HG02763 (cell line): Measurements from ENCODE around the gene KLF13.

ENCODE experiments used
- ATAC-seq: cut with Tn5 transposase; IDR thresholded peaks from one replicate; pipeline ENCODE4 v1.9.1; 2021; ENCODE audit warnings: mild to moderate bottlenecking, moderate library complexity; ENCODE audit not compliant: unreplicated experiment

Gene KLF13

DNA sequence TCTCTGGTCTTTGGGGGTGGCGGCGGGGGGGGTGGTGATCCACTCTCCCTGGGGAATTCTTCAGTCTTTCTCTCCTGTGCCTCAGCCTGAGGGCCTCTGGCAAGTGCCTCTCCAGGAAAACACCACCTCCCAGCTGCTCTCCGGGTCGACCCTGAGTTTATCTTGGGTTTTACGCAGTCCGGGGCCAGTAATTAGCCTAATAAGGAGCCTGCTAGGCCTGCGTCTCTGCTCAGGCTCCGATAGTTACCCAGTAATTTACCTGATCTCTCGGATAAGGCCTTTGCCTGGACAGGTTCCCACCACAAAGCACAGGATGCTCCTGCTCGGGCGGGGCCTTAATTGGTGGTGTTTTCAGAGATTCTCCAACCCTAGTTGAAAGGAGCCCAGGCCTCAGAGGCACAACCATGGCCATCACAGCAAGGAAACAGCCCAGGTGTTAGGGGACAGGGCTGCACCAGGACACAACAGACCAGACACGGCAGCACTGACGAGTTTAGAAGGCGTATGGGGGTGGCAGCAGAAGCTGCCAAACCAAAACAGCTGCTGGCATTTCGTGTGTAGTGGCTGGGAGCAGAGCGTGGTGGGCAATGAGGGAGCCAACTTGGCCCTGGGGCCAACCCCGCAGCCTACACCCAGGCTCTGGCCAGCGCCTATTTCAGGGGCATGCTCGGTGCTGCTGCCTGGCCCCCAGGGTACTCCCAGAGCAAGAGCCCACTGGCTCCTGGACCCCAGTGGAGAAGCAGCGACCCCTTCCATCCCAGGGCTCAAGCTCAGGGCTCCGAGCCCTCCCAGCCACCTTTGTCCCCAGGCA, 71.4 kb downstream of the KLF13 start:
- no peak for ATAC-seq

DNA sequence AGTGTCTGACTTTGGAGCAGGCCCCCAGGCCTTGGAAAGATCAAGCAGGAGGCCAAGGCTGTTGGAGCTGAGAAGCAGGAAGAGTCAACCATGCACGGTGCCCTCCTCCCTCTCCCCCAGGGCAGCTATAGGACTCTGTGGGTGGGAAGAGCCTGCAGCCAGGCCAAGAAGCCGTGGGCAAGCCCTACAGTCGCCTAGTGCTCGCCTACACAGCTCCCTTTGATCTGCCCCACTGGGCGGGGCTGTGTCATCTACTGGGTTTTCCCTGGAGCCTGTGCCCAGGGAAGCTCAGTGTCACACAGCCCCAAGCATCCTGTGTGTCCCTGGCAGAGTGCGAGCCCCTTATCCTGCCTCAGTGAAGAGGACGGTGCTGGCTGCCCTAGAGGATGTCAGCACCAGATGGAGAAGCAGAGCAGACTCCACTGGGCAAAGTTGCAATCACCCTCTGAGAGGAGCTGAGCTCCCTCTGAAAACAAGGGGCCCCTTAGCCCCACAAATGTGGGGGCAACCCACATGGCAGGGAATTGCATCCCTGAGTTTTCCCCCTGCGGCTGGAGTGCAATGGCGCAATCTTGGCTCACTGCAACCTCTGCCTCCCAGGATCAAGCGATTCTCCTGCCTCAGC, 72.2 kb downstream of the KLF13 start:
- ATAC-seq: no peak

DNA sequence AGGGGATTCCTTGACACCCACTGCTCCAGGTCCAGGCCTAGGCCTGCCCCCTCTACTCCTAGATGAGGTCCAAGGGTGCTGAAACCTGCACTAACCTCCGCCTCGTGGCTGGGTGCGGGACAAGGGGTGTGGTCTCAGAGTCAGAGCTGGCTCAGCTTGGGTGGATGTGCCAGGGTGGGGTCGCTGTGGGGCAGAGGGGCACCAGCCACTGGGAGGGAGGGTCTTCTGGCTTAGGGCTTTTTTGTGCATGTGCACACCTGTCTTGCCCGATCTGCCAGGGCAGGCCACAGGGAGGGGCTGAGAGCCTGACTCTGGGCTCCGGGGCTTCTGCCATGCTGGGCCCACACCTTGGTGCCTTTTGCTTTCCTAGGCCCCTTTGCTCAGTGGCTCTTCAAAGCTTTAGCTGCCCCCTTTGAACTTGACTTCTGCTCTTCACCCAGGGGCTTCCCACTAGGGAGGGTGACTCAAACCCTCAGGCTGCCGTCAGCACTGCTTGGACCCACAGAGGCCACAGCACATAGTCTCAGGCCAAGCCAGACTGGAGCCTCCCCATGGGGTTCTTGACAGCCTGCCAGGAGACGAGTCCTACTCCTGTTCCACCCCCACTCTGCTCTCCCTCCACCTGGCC, 73.0 kb downstream of the KLF13 start:
- no peak for ATAC-seq

DNA sequence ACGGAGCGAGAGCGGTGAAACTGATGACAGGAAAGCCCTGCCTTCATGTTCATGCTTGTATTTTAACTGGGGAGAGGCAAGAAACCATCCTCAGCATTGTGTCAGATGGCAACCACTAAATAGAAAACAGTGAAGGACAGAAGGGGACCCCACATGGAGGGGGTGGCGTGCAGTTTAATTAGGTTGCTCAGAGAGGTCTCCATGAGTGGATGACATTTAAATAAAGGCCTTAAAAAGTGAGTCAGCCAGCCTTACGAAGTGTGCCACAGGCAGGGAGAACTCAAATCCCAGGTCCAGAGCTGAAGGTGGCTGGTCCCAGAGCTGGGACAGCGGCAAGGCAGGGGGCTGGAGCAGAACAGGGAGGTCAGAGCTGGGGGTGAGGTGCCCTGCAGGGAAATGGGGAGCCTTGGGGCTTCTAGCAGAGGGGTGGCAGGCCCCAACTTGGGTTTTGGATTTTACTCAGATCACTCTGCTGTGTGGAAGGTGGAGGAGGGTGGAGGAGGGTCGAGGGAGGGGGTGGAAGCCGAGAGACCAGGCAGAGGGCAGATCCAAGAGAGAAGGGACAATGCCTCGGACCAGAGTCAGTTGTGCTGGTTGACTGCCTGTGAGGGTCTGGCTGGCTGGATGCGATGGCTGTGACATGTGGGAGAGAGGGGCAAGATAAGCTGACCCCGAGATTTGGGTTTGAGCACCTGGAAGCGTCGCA, 73.7 kb downstream of the KLF13 start:
- no peak for ATAC-seq

DNA sequence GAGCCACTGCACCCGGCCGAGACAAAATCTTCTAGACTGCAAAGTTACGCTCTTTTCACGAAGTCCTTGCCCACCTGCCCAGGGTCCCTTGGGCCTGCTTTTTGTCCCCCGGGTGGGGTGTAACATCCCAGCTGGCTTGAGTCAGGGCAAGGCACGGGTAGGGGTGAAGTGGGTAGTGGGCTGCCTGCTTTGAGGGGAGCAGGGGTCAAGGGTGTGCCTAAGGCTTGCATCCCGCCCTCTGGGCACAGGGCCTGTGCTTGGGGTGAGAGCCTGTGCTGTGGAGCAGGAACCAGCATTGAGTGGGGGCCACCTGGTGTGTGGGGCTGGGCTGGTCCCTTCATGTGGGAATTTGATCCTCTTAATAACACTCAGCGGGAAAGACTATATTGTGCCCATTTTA, 74.6 kb downstream of the KLF13 start:
- ATAC-seq: no peak

DNA sequence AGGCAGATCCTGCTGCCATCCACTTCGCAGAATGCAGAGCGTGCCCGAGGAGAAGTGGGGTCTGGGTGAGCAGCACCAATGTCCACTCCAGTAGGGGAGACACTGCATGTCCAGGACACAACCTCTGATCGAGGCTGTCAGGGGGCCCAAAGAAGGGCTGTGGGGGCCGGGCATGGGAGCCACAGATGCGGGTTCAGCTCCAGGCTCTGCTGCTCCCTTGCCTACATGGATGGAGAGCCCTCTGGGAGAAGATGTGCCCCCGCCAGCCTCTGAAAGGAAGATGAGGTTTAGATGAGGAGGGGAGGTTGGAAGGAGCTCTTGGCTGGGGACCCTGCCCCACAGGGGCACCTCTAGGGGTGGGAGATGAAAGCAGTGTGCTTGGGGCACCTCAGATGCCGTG, 75.4 kb downstream of the KLF13 start:
- ATAC-seq: no peak

DNA sequence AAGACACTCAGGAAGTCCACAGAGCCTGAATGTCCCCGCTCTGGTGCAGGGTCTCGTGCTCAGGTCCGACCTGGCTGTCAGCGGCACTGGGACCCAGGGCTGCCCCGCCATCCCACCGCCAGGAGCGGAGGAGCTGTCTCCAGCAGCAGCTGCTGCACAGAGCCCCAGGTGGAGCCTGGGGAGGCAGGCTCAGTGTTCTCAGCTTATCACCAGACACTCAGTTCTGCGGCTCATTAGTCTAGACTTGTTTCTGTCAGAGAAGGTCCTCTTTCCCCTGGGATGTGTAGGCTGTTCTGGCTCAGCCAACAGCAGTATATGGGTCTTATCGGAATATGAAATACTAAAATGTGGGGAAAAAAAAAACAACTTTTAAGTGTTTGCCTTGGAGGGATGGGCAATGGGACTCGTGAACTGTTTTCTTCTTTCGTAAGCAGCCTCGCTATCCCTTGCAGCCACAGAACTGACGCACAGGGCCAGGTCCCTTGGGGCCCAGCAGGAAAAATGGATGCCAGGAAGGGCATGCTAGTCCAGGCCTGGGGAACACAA, 75.9 kb downstream of the KLF13 start:
- no peak for ATAC-seq

DNA sequence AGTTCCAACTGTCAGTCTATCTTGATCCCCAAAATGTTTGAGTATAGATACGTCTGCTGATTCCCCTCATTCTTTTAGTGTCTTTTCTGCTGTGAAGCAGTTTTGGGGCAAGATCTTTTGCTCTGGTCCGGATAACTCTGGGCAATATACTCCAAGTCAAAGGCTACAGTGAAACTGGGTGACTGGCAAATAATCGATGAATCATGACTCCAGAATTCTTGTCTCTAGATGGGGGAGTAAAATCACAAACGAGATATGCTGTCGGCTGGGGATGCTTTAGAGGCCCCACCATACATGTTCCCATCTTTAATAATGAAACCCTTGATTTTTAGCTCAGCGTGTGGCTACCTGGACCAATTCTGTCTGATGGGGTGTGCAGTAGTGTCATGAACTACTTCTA, 76.5 kb downstream of the KLF13 start:
- no peak for ATAC-seq

DNA sequence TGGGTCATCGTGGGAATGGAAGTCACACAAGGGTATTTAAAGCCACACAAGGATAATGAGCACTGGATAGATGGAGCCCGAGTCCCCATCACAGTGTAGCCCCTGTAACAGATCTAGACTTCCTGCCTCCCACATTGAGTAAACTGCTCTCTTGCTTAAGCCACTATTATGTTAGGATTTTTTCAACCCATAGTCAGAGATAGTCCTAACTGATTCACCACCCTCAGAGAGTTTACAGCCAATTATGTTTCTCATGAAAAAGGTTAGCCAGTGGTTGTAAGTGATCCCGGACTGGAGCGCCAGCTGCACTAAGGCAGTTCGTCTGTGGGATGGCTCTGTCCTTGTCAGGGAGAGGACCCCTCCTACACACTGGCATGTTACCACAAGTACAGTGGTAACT, 77.0 kb downstream of the KLF13 start:
- ATAC-seq: no peak

DNA sequence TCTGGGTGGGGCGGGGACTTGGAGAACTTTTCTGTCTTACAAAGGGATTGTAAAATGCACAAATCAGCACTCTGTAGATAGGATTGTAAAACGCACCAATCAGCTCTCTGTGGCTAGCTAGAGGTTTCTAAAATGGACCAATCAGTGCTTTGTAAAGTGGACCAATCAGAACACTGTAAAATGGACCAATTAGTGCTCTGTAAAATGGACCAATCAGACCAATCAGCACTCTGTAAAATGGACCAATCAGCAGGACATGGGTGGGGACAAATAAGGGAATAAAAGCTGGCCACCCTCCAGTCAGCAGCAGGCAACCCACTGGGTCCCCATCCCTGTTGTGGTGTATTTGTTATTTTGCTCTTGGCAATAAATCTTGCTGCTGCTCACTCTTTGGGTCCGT, 77.7 kb downstream of the KLF13 start:
- ATAC-seq: no peak

DNA sequence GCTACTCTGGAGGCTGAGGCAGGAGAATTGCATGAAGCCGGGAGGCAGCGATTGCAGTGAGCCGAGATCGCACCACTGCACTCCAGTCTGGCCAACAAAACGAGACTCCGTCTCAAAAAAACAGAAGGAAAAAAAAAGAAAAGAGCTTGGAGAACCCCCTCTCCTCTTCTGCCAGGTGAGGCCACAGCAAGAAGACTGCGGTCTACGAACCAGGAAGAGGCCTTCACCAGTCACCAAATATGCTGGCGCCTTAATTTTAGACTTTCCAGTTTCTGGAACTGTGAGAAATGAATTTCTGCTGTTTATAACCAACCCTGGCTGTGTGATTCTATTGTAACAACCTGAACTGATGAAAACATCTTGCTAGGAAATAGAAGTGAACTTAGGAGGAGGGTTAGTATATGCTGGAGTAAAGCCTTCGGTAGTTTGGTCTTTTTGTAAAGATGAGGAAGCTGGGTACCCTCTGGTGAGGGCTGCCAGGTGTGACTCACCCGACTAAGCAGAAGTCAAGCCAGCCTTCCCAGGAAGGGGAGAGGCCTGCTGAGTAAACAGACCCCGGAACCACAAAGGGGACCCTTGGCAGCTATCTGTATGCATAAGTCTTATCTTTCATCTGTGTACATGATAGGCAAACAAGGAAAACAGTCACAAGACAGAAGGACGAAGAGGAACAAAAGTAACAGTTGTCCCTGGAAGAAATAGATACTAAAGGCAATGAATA, 78.7 kb downstream of the KLF13 start:
- no peak for ATAC-seq

DNA sequence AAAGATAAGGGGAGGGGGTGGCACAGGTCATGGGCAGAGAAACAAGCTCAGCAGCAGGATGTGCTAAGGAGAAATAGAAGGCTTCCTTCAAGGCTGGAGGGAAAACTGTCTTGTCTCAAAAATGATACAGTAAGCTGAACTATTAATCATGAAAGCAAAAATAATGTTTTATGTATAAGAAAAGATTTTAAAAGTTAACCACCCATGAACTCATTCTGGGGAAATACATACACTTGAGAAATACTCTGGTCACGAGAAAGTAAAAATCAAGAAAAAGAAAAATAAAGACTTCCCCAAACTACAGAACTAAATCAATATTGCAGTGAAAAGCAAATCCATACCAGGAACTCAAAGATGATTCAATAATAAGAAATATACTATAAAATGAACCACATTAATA, 80.7 kb downstream of the KLF13 start:
- no peak for ATAC-seq

DNA sequence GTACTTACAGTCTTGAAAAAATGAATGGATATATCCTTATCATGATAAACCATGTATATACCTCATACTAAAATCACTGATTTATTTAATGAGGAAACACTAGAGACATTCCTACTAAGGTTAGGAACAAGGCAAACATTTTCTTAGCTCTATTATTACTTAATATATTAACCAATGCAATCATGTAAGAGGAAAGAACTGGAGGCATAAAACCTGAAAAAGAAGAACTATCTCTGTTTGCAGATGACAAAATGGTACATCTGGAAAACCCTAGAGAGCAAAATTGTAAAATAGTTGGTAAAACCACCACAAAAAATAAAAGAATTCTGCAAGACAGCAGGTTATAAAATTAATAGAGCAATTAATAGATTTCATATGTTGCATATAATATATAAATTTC, 81.2 kb downstream of the KLF13 start:
- no peak for ATAC-seq

DNA sequence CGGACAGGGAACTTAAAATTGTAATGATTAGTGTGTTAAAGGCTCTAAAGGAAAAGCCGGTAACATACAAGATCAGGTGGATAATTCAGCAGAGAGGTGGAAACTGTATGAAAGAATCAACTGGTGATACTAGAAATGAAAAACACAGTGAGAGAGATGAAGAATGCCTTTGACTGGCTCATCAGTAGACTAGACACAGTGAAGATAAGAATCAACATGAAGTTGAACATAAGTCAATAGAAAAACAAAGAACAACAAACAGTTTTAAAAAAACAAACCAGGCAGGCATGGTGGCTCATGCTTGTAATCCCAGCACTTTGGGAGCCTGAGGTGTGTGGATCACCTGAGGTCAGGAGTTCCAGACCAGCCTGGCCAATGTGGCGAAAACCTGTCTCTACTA, 82.1 kb downstream of the KLF13 start:
- no peak for ATAC-seq

DNA sequence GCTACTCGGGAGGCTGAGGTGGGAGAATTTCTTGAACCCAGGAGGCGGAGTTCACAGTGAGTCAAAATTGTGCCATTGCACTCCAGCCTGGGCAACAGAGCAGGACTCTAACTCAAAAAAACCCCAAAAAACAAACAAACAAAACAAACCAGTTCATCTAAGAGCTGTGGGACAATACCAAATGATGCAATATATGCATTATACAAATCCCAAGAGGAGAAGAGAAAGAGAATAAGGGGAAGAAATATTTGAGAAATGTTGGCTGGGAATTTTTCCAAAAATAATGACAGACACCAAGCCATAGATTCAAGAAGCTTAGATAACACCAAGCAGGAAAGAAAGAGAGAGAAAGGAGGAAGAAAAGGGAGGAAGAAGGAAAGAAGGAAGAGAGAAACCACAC, 82.5 kb downstream of the KLF13 start:
- ATAC-seq: no peak

DNA sequence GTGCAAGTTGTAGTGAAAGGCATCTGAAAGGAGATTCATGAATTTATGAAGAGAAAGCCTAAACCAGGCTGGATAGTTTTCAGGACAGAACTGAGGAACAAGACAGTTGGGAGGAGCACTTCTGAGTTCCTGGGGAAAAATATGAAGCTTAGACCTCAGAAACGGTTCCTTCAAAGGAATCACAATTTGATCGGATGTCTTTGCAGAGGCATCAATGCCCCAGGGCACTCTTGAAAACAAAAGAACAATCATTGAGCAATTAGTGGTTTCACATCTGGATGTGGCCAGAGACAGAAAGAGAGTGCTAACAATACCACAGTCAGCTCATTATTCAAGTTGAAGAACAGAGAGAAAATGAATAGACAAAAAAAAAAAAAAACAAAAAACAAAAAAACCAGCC, 86.2 kb downstream of the KLF13 start:
- ATAC-seq: no peak

DNA sequence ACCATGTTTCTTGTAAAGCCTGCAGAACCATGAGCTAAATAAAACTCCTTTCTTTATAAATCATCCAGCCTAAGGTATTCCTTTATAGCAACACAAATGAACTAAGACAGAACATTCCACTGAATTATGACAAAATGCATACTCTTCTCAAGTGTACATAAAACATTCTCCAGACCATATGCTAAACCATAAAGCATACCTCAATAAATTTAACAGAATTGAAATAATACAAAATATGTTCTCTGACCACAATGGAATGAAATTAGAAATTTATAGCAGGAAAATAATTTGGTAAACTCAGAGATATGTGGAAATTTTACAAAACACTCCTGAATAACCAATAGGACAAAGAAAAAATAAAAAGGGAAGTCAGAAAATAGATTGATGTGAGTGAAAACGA, 88.6 kb downstream of the KLF13 start:
- ATAC-seq: no peak

DNA sequence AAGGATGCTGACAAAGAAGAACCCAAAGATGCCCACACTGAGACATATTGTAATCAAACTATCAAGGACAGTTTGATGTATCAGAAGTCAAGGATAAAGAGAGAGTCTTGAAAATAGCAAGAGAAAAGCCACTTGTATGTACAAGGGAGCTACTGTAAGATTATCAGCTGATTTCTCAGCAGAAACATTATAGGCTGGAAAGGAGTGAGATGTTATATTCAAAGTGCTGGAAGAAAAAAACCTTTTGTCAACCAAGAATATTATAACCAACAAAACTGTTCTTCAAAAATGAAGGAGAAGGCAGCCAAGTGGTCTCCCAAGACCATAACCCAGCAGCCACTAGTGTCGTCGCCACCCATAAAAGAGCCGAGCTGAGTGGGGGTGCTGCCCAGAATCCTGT, 93.2 kb downstream of the KLF13 start:
- ATAC-seq: no peak

DNA sequence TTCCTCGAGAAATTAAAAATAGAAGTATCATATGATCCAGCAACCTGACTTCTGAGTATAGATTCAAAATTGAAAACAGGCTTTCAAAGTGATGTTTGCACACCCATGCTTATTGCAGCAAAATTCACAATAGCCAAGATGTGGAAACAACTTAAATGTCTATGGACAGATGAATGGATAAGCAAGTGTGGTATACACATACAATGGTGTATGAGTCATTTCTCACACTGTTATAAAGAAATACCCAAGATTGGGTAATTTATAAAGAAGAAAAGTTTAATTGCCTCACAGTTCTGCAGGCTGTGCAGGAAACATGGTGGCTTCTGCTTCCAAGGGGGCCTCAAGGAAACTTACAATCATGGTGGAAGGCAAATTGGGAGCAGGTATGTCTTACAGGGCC, 100.8 kb downstream of the KLF13 start:
- ATAC-seq: no peak
